Stimulated activated CD4-positive, alpha-beta T cell treated with anti-CD3 and anti-CD28 coated beads, Interleukin-4, amount 100 ng/mL, for 24 hours (primary cell): ENCODE measurements around the gene COL23A1.

ENCODE experiments used
- DNase-seq: peaks from one replicate; pipeline ENCODE4 v3.0.0-alpha.2; 2020

Gene COL23A1

GRCh38 chr5:178527458-178528307 lies 62.5 kb downstream of the COL23A1 start:
- DNase-seq = no peak

- no peak for DNase-seq
Measured at GRCh38 chr5:178526773-178527457, 63.3 kb downstream of the COL23A1 start.

DNA sequence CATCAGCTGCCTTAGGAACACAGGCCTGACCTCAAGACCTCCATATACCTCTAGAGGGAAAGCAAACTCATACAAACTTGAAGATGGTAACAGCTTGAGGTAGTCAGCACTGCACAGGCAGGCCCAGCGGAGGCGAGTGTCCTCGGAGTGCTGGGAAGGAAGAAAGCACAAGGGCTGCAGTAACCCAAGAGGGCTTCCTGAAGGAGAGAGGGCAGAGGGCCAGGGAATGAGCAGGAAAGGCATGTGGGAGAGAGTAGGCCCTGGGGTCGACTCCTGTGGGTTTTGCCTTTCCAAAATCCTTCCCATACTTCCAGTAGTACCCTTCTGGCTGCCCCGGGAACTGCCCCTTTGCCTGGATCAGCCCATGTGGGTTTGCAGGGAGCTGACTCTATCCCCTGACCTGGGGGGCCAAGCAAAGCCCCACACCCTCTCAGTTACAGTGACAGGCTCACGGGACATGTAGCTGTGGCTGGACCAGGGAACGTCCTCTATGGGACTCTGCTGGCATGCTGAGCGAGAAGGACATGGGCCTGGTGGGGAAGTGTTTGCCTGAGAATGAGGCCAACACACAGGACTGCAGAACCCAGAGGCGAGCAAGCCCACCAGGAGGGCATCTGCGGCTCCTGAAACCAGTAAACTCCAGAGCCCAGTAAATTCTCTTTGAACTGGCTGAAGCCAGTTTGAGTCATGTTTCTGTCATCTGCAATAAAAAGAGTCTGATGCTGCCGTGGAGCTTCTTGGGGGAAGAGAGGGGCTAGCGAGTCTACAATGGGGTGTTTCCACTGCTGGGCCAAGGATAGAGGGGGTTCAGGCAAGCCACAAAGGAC lies 64.1 kb downstream of the COL23A1 start:
- no peak for DNase-seq

DNA sequence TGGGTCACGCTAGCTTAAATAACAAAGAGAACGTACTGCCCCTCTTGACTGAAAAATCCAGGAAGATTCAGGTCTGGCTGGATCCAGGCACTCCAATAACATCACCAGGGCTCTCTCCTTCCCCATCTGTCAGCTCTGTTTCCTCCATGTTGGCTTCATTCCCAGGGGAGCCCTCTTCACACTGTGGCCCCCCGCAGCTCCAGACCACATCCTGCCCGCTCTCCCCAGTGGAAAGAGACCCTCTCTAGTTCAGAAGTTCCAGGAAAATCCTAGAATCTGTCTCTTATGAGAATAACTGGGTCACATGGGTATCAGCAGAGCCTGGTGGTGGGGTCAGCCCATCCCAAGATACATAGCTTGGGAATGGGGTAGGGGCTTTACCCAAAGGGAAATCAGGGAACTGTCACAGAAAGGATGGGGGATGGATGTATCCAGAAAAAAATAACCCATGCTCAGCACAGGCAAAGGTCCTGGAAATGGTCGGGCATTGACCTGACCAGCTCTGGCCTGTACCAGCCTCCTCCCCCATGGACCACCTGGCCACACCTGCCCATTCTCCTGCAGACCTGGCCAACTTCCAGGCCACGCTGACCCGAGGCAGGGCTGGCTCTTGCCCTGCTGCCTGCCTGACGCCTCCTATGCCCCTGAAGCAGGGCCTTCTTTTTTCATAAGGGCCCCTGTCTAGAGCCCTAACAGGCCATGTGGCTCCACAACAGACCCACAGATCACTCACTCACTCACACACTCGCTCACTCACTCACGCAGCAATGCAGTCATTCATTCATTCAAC lies 65.9 kb downstream of the COL23A1 start:
- no peak for DNase-seq

DNA sequence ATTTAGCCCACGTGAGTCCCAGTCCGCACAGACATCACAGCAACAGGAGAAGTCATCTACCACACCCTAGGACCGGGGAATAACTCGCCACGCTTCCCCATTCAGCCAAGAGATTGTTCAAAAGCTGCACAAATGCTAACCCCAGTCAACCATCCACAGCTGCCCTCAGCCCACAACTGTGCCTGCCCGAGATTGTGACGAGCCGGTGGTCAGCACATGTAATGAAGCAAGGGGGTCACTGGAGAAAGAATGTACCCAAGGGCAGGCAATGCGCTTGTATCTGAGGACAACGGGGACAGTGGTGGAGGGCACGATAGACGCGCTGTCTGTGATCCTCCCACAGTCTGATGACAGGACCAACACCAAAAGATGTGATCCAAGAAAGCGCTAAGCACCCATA lies 67.8 kb downstream of the COL23A1 start:
- no peak for DNase-seq

GRCh38 chr5:178520851-178521250 lies 69.3 kb downstream of the COL23A1 start:
- no peak for DNase-seq

DNA sequence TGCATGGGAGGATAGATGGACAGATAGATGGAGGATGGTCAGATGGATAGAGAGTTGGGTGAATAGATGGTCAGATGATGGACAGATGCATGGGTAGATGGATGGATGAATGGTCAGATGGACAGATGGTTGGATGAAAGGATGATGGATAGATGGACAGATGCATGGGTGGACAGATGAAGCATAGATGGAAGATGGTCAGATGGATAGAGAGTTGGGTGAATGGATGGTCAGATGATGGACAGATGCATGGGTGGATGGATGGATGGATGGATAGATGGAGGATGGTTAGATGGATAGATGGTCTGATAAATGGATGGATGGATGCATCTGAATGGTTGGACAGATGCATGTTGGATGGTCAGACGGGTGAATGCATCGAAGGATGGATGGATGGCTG lies 70.4 kb downstream of the COL23A1 start:
- no peak for DNase-seq

- no peak for DNase-seq
Measured at GRCh38 chr5:178519155-178519554, 71.0 kb downstream of the COL23A1 start.

DNA sequence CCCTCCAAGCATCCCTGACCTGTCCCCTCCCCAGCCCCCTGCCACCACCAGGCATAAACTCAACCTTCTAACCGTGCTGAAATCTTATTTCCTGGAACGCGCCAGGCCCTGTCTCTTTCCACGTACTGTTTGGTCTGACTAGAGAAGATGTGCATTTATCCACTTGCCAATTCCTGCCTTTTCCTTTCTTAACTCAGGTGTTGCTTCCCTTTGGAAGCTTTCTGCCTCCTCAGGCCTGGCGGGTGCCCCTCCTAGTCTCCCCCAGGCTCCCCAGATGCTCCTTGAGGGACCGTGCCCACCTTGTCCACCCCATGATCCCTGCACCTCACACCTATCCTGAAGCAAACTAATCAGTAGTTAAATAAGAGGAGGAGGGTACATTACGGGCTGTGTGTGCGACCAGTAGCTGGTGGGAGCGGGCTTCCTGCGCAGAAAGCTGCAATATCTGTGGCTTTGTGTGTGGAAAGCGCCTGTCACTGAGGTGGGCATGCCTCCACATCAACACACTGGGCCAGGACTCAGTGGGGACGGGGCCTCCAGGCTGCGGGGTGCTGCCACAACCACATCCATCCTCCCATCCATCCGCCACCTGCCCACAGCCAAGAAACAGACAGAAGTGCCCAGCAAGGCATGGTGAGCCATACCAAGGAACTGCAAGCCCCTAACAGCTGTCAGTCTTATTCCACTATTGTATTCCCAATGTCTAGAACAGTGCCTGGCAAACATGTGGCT lies 73.5 kb downstream of the COL23A1 start:
- DNase-seq = no peak

- no peak for DNase-seq
Measured at GRCh38 chr5:178515776-178516503, 74.3 kb downstream of the COL23A1 start.

DNA sequence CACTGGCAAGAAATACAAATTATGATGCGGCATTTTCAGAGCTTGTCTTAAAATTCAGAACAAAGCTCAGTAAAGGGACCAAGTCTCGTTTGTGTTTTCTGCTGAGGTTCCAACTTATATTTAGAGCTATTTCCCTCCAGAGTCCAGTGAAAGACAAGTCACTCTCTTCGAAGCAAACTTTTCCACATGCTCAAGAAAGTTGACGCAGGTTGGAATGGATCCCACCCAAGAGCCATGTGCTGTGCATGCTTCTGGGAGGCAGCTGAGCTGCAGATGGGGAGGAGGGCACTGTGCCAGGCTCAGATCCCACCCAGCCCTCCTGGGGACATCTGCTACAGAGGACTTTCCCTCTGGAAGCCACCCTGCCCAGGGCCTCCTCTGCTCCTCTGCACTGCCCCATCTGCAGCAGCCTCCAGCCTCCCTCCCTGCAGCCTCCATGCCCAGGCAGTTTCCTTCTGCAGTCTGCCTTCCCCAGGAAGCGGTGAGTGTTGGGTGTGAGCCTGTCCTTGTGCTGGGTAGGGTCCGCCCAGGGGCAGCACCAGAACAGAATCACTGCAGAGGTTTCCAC lies 75.3 kb downstream of the COL23A1 start:
- DNase-seq = no peak

GRCh38 chr5:178511172-178511571 lies 79.0 kb downstream of the COL23A1 start:
- DNase-seq = no peak

DNA sequence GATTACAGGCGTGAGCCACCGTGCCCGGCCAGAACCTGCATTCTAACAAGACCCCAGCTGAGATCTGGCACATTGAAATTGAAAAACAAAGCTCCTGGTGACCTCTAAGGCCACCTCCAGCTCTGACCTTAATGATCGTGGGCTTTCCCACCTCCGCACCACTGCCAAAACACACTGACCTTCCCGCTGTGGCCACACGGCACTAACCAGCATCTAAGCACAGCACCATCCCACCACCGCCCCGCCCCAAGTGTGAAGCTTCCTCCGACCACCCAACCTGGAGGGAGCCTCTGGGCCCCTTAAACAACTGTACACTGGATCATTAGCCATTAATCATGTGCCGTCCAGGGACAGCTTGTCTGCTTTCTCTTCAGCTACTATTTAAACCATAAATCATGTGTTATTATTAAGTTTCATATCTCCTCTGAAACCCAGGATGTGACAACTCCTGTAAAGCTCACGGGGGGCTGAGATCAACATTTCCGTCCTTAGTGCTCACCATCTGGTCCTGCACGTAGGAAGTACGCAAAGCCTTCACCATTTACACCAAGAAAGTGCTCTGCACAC lies 80.6 kb downstream of the COL23A1 start:
- no peak for DNase-seq

DNA sequence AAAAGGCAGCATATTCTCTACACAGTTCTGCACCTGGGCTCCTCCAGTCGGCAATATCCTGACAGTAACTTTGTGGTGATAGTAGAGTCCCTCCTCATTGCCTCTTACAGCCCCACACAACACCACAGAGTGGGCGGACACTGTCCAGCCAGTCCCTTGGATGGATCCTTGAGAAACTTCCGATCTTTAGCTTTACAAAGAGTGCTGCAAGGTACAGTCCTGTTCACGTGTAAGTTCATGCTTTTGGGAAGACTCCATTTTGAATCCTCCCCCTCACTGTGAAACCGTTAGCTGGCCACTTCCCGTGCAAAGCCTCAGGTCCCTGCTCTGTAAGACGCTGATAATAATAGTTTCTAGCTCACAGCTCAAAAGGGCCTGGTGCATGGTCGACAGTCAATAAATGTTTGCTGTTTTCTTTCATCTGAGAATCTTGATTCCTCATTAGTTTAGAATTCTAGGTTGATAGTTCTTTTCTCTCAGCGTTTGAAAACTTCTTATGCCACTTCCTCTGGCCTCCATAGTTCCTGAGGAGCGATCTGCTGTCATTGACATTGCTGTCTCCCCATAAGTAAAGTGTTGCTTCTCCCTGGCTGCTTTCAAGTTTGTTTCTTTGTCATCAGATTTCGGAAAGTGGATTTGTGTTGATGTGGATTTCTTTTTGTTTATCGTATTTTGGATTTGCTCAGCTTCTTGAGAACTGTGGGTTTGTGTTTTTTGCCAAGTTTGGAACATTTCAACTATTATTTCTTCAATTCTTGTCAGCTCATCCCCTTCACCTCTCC lies 82.9 kb downstream of the COL23A1 start:
- no peak for DNase-seq

DNA sequence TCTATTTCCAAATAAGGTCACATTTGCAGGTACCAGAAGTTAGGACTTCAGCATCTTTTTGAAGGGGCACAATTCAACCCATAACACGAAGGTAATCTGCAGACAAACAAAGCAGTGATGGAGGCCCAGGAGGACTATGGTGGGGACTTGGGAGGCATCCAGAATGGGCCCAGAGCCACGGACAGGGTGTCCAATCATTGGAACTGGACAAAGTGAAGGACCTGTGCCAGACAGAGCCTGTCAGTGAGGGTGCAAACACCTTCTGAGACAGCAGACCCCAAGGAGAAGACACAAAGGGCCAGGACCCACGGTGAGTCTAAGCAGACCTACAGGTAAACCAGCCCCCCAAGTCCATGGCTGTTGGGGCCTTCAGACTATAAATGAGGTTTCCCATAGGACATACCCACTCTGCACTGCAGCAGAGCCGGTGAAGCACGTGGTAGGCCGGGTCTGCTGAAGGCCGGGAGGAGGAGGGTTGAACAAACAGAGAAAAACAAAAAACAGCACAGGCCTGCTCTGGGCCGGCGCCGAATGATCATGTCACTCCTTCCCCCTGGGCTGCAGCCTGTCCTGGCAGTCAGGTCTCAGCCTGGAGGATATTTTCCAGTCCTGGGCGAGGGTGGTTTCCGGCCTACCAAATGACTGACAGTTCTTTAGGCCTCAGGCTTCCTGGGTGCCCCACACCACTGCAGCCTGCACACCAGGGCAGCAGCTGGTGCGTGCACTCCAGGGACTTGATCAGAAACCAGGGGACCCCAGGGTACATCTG lies 84.4 kb downstream of the COL23A1 start:
- no peak for DNase-seq

DNA sequence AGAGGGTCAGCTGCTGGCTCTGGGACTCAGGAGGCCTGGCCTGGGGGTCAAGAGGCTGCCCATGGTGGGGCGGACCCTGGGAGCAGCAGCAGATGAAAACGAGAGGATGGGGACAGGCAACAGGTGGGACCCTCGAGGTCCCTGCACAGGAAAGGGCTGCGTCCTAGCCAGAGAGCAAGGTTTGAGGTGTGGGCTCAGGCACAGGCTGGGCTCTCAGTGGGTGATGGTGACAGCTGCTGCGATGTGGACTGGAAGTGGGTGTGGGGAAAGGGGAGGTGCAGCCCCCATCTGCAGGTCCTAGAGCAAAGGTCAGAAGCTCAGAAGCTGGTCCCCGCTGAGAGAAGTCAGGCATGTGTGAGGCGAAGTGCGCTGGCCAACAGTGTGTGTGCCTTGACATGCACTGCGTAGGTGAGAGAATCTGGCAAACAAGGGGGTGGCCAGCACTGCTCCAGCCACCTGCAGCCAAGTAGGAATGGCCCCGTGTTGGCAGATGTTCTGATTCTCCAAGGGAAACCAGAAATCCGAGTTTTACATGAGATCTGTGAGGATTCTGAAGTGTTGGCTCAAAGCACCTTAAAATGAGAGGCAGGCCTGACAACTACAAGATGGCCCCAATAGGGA lies 85.7 kb downstream of the COL23A1 start:
- DNase-seq = no peak

GRCh38 chr5:178502401-178503100 lies 87.6 kb downstream of the COL23A1 start:
- DNase-seq = no peak

GRCh38 chr5:178499352-178499751 lies 90.8 kb downstream of the COL23A1 start:
- DNase-seq = no peak
